Measurements from ENCODE around the gene CWC22.

GRCh38 chr2:179939259-179939658 lies 67.8 kb downstream of the CWC22 start:
- no peak for TF ChIP-seq CTCF (conservative IDR thresholded peaks at IDR 0.05)
- TF ChIP-seq ZFX (IDR thresholded peaks at IDR 0.05), result no peak
